Loucy (cell line): ENCODE data around the gene SIRPB1.

Experiments
- EZH2phosphoT487 ChIP-seq: fragments of 200-600 bp; IDR thresholded peaks from 2 replicates; pipeline ENCODE4 v1.6.1; 2018; ENCODE audit warnings: antibody characterized with exemption, mild to moderate bottlenecking, moderate library complexity, borderline replicate concordance
- TF ChIP-seq, protein P1 (sequence below): fragments of 200-600 bp; sonication (generic); conservative IDR thresholded peaks from 2 replicates; pipeline ENCODE4 v1.5.1; 2014; ENCODE audit warnings: mild to moderate bottlenecking, antibody characterized with exemption, low read length

DNA sequence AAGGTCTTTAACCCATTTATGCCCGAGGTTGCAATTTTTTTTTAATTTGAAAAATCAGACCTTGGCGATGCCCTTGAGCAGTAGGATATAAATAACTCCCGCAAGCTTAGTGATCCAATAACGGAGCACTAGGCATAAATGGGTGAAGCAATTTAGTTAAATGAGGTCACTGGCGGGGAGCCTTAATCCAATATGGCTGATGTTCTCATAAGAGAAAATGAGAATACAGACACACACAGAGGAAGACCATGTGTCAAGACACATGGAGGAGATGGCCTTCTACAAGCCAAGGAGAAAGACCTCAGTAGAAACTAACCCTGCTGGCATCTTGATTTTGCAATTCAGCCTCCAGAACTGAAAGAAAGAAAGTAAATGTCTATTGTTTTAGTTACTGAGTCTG, 37.0 kb upstream of the SIRPB1 start:
- TF ChIP-seq, protein P1, sequence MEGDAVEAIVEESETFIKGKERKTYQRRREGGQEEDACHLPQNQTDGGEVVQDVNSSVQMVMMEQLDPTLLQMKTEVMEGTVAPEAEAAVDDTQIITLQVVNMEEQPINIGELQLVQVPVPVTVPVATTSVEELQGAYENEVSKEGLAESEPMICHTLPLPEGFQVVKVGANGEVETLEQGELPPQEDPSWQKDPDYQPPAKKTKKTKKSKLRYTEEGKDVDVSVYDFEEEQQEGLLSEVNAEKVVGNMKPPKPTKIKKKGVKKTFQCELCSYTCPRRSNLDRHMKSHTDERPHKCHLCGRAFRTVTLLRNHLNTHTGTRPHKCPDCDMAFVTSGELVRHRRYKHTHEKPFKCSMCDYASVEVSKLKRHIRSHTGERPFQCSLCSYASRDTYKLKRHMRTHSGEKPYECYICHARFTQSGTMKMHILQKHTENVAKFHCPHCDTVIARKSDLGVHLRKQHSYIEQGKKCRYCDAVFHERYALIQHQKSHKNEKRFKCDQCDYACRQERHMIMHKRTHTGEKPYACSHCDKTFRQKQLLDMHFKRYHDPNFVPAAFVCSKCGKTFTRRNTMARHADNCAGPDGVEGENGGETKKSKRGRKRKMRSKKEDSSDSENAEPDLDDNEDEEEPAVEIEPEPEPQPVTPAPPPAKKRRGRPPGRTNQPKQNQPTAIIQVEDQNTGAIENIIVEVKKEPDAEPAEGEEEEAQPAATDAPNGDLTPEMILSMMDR = no peak
- TF ChIP-seq EZH2phosphoT487 = no peak
